ENCODE results near the gene SIL1.

Gene SIL1

DNA sequence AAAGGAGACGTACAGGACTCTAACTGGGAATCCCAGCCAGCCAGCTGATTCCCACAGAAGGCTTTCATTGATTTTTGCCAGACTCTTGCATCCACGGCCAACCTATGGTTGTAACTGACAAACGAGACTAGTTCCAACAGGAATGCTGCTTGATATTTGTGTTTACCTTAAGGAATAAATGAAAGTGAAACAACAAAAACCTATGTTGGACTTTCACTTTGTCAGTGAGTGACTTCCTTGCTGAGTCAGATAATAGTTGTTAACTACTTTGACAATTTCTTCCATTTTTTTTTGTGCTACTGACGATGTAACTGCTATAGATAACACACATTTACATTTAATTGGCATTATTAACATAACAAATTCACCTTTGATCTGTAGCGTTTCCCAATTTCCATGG, 259.6 kb downstream of the SIL1 start:
- TF ChIP-seq, protein P1, sequence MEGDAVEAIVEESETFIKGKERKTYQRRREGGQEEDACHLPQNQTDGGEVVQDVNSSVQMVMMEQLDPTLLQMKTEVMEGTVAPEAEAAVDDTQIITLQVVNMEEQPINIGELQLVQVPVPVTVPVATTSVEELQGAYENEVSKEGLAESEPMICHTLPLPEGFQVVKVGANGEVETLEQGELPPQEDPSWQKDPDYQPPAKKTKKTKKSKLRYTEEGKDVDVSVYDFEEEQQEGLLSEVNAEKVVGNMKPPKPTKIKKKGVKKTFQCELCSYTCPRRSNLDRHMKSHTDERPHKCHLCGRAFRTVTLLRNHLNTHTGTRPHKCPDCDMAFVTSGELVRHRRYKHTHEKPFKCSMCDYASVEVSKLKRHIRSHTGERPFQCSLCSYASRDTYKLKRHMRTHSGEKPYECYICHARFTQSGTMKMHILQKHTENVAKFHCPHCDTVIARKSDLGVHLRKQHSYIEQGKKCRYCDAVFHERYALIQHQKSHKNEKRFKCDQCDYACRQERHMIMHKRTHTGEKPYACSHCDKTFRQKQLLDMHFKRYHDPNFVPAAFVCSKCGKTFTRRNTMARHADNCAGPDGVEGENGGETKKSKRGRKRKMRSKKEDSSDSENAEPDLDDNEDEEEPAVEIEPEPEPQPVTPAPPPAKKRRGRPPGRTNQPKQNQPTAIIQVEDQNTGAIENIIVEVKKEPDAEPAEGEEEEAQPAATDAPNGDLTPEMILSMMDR (IDR thresholded peaks at IDR 0.05; ENCODE audit: control insufficient read depth, extremely low read depth, insufficient read depth) = no peak
- H3K4me3 ChIP-seq (ENCODE audit: low read depth, low read length) = no peak overlapping the region
- no peak for DNase-seq (ENCODE audit: low read depth)

DNA sequence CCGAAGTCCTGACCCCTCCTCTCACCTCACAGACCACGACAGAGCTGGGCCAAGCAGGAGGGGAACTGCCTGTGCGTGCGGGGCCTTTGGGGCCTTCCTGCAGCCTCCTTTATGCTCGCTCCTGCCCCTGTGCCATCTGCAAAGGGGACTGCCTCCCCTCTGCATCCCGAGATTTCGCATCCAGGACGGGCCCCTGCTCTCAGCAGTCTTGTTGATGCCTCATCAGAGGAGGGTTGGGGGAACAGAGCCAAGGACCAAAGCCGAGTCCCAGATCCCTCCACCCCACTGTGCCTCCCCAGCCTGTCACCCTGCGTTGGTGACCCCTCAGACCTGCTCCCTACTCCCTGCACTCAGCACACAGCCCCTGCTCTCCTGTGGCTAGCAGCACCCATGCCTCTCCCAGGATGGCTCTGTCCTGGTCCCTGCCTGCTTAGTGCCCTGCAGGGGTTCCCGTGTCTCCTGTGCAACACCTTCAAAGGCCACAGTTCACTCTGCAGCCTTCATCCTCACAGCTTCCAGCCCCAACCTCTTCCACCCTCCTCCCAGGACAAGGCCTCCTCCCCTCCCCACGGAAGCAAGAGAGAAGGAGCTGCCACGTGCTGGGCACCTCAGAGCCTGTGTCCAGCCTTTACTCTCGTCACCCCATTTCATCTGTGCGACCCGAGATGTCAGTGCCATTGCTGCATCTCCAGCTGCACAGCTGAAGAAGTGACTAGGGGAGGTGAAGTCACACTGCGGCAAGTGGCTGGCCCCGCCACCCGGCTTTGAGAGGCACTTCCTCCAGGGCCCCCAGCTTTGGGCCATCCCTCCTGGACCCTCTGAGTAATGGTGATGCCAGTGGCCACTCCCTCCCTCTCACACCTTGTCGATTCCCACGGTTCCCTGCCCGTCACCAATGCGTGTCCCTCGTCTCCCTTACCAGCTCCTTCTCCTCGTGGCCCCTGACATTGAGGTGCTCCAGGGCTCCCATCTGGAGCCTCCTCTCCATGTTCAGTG, 260.5 kb downstream of the SIL1 start:
- no peak for DNase-seq (ENCODE audit: low read depth)
- TF ChIP-seq, protein P1 (IDR thresholded peaks at IDR 0.05; ENCODE audit: control insufficient read depth, extremely low read depth, insufficient read depth) = no peak
- H3K4me3 ChIP-seq (ENCODE audit: low read depth, low read length) = no peak overlapping the region

DNA sequence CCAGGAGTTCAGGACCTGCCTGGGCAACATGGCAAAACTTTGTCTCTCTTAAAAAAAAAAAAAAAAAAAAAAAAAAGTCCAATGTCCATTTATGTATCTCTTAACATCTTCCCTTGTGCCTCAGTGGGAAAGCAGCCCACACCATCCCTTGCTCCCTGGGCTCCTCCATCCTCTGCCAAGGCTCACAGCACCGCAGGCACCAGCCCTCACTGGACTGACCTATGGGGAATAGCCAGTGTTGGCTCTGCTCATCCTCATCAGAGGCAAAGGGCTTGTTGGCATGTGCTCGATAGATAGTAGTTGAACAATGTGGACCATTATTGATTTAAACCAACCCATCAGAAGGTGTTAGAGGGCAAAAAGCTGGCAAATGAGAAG, 261.2 kb downstream of the SIL1 start:
- H3K4me3 ChIP-seq (ENCODE audit: low read depth, low read length) = no peak overlapping the region
- TF ChIP-seq, protein P1 (IDR thresholded peaks at IDR 0.05; ENCODE audit: control insufficient read depth, extremely low read depth, insufficient read depth) = no peak
- no peak for DNase-seq (ENCODE audit: low read depth)

DNA sequence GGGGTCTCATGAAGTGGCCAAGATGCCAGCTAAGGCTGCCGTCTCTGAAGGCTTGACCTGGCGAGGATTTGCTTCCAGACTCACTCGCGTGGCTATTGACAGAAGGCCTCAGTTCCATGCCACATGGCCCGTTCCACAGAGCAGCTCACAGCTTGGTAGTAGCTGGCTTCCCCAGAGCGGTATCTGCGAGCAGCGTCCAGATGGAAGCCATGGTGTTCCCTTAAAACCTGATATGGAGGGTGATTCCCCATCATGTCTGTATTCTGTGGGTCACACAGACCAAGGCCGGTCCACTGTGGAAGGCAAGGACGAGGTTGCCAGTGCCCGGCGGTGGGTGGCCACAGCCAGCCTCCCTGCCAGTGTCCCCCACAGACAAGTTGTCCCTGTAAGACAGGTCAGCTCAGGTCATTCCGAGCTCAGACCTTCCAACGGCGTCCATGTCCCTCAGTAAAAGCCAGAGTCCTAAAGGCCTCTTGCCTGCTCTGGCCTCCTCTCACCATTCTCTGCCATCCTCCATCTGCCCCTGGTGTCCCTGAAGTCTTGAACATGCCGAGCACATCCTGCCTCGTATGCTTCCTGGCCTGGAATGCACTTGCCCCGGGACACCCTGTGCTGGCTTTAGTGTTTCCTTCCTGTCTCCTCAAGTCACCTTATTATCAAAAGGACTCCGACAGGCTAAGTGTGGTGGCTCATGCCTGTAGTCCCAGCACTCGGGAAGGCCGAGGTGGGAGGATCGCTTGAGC, 261.8 kb downstream of the SIL1 start:
- no peak overlapping the region for H3K4me3 ChIP-seq (ENCODE audit: low read depth, low read length)
- TF ChIP-seq, protein P1 (IDR thresholded peaks at IDR 0.05; ENCODE audit: control insufficient read depth, extremely low read depth, insufficient read depth) = no peak
- no peak for DNase-seq (ENCODE audit: low read depth)

DNA sequence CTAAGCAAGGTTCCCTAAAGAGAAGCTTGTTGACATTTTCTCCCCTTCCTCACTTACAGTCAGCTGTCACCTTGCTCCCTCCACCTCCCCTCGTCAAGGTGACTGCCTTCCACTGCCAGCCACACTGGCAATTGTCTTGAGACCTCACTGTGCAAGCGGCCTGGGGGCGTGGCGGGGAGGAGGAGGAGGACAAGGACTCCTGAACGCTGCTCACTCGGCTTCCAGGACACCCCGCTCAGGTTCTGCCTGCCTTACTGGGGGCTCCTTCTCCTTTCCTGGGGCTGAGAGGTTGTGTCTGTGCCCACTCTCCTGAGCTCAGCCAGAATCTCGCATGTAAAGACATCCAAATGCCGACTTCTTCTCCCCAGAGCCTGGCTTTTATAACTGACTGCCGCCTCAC, 262.7 kb downstream of the SIL1 start:
- TF ChIP-seq, protein P1 (IDR thresholded peaks at IDR 0.05; ENCODE audit: control insufficient read depth, extremely low read depth, insufficient read depth) = no peak
- no peak overlapping the region for H3K4me3 ChIP-seq (ENCODE audit: low read depth, low read length)
- no peak for DNase-seq (ENCODE audit: low read depth)

DNA sequence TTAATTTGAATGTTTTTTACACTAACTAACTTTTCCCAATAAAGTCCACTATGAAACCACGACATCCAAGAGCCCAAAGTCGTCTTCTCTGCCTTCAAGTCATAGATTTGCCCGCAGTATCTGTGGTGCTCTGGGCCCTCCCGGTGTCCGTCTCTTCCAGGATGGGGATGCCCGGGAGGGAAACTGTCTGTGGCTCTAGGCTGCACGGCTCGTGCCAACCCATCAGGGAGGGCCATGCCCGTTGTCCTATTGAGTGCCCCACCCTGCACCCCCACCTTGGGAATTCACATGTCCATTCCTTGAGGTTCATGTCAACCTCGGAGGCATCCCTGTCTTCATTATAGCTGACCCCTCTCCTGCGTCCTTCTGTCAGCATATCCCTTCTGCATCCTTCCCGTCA, 263.2 kb downstream of the SIL1 start:
- TF ChIP-seq, protein P1 (IDR thresholded peaks at IDR 0.05; ENCODE audit: control insufficient read depth, extremely low read depth, insufficient read depth) = no peak
- H3K4me3 ChIP-seq (ENCODE audit: low read depth, low read length) = no peak overlapping the region
- no peak for DNase-seq (ENCODE audit: low read depth)

Measured in LNCaP clone FGC (cell line).